B cell (primary cell): ENCODE measurements around the gene KSR1.

Experiments
- CTCF ChIP-seq: fragments of 200-600 bp; IDR thresholded peaks from one replicate; pipeline ENCODE4 v1.8.0; 2022; ENCODE audit warnings: antibody characterized with exemption, mild to moderate bottlenecking
- EZH2 ChIP-seq: IDR thresholded peaks from 2 replicates; pipeline ENCODE4 v1.6.1; 2012; ENCODE audit warnings: borderline replicate concordance, low read depth, mild to moderate bottlenecking, moderate library complexity, low read length; ENCODE audit not compliant: insufficient read depth, poor library complexity, severe bottlenecking

- no peak for TF ChIP-seq EZH2
- no peak for TF ChIP-seq CTCF
Measured at GRCh38 chr17:27616414-27616813, 160.2 kb downstream of the KSR1 start.
